NOMO-1 treated with DMSO at 0.1 percent for 48 hours (cell line): ENCODE results near the gene SLC2A11.
A peak's percentile ranks its signal among the peaks of the same experiment; 100 is the strongest.
"Not testable (repeated sequence)": the region's sequence is repeated elsewhere in the genome, so short reads cannot be mapped to it uniquely, and the experiment has no call there.

ENCODE experiments used
- DNase-seq: peaks from one replicate; lab custom pipeline; 2025; ENCODE audit not compliant: unreplicated experiment; lab: John Stamatoyannopoulos, UW

The SLC2A11 gene

DNA sequence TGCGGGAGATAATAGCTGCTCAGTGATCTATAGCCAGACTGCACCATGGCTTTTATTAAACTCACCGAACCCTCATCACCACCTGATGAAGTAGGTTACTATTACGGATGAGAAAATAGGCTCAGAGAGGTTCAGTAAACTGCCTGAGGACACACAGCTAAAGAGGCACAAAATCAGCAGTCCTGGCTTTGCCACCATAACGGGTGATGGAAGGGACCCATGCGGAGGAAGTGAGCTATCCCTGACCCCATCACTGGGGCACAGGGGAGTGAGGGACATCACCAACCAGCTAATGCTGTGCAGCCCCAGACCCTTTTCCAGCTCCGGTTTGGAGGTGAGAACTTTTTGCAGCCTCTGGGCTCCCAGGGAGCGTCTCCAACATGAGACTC, 11.6 kb upstream of the SLC2A11 start:
- no peak for DNase-seq

DNA sequence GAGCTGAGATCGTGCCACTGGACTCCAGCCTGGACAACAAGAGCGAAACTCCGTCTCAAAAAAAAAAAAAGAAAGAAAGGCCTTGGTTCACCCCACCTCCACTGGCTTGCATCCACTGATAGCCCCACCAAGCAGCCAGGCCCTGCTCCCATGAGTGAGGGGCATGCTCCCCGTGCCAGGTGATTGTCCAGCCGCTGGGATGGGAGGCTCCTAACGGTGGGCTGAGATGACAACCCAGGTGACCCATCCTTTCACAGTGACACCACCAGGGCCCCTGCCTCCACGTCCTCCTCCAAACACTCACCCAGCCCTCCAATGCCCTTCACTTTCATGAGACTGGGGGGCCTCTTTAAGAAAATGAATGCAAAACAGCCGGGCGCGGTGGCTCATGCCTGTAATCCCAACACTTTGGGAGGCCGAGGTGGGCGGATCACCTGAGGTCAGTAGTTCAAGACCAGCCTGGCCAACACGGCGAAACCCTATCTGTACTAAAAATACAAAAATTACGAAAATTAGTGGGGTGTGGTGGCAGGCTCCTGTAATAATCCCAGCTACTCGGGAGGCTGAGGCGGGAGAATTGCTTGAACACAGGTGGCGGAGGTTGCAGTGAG, 10.3 kb upstream of the SLC2A11 start:
- DNase-seq, result no peak

DNA sequence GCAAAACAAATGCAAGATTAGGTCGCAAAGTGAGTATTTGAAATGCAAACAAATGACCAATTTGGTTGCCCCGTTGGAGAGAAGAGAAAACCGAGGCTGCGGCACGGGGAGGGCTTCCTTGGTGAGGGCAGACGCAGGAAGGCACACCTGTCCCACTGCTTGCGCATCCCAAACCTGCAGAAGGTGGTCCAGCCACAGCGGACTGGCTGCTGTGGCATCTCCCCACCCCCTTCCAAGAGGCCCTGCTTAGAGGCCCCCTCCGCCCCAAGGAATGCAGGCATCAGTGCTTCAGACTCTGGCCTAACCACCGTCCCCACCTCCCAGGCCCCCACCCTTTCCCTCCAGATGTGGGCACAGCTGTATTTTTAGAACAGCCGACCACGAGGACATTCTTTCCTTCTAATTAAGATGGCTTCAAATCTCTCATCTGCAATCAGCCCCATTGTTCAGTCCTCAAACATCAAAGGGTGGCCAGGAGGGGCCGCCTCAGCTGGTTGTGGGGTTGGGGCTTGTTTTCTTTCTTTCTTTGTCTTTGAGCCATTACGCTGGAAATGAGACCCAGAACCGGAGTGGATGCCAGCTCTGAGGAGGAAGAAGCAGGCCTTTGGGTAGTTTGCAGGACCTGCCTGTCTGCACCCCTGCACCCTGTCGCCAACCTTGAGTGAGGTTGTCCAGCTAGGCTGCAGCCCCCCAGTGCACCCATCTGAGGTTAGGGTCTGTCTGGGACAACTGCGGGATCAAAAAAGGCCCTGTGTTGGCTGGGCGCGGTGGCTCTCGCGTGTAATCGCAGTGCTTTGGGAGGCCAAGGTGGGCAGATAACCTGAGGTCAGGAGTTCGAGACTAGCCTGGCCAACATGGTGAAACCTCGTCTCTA, 9.4 kb upstream of the SLC2A11 start:
- DNase-seq, result no peak

DNA sequence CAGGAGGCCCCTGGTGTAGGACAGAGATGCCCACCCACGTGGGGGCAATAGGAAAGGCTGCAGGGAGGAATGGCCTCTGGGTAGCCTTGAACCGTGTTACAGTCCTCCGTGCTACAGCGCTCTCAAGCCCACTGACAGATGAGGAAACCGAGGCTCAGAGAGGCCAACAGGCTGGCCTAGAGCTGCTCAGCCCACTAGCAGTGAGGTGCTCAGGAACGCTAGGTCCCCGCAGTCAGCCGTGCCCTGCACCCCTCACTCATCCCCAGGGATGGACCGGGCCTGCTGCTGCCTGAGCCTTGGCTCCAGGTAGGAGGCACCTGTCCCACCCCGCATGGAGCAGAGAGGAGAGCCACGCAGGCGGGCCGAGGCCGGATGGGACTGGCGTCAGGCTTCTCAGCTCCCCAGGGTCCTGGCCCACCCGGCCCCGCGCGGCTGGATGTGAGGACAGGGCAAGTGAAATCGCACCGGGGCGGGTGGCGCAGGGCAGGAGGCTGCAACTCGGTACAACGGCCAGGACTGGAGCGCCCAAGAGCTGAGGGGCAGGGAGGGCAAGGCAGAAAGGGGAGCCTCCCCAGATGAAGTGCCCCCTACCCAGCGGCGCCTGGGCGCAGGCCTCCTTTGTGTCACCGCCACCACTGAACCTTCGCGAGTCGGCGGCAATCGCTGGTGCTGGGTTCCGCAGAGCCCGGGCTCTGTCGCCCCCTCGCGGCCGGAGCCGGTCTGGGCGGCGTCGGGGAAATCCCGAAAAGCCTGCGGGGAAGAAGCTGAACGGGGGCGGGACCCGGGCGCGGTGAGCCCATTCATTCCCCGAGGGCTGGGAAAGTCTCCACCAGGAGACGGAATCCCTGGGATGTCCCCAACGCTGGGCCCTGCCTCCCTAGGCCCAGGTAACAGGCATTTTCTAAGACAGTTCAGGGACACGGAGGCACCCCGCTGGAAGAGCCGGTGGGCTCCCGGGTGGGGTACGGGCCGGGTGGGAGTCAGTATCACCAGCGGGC, 8.4 kb upstream of the SLC2A11 start:
- peak; percentile 70 for DNase-seq

GRCh38 chr22:23850136-23850611, 7.5 kb upstream of the SLC2A11 start:
- no peak for DNase-seq

DNA sequence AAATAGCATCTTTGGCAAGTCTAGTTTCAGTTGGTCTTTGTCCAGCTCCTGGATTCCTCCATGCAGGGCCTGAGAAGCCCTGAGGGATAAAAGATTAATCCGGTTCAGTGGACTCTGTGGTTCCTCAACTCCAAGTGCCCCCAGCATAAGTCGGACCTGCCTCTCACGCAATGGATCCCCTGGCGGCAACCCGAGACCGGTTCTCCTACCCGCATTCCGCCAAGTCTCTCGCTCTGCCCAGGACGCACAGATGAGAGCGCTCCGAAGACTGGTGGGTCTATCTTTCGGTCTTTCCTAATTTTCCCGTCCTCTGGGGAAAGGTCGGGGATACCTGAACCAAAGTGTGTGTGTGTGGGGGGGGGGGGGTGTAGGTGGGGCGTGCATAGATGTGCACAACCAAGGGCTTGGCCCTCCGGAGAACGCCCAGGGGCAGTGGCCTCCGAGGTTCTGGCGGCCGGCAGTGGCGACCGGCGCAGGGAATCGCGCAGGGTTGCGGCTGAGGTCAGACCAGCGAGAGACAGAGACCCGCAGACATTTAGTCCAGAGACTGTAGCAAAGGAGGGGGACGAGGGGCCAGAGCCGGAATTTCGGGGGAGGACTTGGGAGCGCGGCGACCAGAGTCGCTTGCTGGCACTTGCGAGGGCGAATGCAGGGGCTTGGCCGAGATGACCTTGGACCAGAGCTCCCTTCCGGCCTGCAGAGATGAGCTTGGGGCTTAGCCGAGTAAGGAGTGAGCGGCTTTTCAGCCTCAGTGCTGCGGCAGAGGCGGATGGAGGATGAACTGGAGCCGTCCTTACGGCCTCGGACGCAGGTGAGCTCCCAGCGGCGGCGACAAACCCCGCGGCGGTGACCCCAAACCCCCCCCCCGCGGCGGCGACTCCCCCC, 712 bp upstream of the SLC2A11 start:
- peak; percentile 36 for DNase-seq

DNA sequence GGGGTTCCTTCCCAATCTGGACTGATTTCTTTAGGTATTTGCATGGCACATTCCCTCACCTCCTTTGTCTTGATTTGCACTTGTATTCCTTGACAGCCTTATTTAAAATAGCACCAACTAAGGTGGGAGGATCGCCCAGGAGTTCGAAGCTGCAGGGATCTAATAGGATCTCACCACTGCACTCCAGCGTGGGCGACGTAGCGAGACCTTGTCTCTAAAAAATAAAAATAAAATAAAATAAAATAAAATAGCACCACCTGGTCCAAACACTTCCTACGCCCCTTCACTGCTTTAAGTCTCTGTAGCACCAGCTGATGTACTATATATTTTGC, 775 bp downstream of the SLC2A11 start:
- no peak for DNase-seq

GRCh38 chr22:23859201-23859600, 1.5 kb downstream of the SLC2A11 start:
- no peak for DNase-seq

DNA sequence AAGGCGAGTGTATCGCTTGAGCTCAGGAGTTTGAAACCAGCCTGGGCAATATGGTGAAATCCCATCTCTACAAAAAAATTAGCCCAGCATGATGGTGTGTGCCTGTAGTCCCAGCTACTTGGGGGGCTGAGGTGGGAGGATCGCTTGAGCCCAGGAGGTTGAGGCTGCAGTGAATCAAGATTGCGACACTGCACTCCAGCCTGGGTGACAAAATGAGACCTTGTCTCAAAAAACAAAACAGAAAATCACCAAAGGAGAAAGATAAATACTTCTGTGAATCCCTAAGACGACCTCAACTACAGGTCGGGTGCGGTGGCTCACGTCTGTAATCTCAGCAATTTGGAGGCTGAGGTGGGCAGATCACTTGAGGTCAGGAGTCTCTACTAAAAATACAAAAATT, 2.5 kb downstream of the SLC2A11 start:
- DNase-seq, result not testable (repeated sequence)

GRCh38 chr22:23862103-23862502, 4.4 kb downstream of the SLC2A11 start:
- DNase-seq, result peak; percentile 46

- DNase-seq, result not testable (repeated sequence)
Observed at GRCh38 chr22:23864499-23865154, 7.0 kb downstream of the SLC2A11 start.

DNA sequence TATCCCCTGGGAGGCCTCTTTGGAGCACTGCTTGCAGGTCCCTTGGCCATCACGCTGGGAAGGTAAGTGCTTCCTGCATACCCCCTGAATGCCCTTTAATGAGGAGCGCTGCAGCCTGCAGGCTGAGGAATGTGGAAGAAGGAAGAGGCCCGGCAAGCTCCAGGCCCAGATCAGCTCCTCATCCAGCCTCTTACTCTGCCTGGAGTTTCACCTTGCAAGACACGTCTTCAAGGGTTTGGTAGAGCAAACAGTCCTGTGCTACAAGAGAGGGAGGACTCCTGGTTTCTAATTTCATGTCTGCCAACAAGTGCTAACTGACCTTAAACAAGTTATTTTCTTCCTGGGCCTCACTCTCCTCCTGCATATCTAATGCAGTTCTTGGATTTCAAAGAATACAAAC, 10.9 kb downstream of the SLC2A11 start:
- DNase-seq, result no peak

DNA sequence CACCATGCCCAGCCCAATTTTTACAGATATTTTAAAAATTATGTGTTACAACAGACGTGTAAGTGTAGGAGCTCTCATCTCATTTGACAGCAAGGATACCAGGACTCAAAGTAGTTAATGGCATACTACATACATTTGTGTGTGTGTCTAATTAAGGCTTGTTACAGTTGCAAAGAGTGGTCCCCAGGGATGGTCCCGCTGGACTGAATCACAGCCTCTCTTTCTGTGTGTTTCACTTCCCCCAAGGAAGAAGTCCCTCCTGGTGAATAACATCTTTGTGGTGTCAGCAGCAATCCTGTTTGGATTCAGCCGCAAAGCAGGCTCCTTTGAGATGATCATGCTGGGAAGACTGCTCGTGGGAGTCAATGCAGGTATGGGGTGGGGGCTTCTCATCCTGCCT, 17.2 kb downstream of the SLC2A11 start:
- no peak for DNase-seq

- DNase-seq, result no peak
Observed at GRCh38 chr22:23875801-23876200, 18.1 kb downstream of the SLC2A11 start.

DNA sequence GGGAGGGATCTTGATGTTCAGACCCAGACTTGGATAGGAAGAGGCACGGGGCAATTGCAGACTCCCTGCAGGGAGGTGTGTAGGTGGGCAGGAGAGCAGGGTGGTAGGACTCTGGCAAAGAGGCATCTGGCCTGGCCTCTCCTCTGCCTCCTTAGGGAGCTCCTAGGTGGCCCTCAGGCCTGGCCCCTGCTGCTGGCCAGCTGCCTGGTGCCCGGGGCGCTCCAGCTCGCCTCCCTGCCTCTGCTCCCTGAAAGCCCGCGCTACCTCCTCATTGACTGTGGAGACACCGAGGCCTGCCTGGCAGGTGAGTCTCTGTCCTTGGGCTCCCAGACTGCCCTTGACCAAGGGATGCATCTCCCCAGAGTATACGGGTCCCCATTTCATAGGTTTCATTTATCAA, 19.9 kb downstream of the SLC2A11 start:
- DNase-seq, result no peak

GRCh38 chr22:23878219-23878618, 20.5 kb downstream of the SLC2A11 start:
- DNase-seq, result no peak

GRCh38 chr22:23882370-23882769, 24.7 kb downstream of the SLC2A11 start:
- no peak for DNase-seq

- DNase-seq, result no peak
Observed at GRCh38 chr22:23883658-23884057, 26.0 kb downstream of the SLC2A11 start.

- no peak for DNase-seq
Observed at GRCh38 chr22:23884140-23884539, 26.5 kb downstream of the SLC2A11 start.
